ENCODE results near the gene CITED4. TPM values are rescaled to one million over a fixed set of nuclear protein-coding genes. Genes with fewer than 3 reads are reported as not detected.

Gene CITED4
- polyA plus RNA-seq, 3 donors: 2.4 to 18.8 (median 17.1) TPM

DNA sequence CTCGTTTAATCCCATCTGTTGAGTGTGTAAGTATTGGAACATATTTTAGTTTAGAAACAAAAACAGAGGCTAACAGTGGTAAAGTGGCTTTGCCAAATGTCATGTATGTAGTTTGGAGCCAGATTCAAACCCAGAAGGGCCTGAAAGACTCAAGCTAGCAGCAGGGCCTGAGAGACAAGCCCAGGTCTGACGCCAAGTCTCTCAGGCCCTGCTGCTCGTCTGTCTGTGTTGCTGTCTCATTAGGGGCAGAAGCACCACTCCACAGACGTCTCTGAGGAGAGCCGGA lies 8.3 kb downstream of the CITED4 start:
- Histone ChIP-seq H3K79me2 (ENCODE audit: insufficient read depth, low read length) (no peaks in the 10 kb centered on the region), H3K36me3 (replicated peaks in 1 of 2; ENCODE audit: control insufficient read depth in 1 of 2, insufficient read depth in 2 of 2, low read length in 2 of 2) (no peaks in the 10 kb centered on the region), H3K27me3 (ENCODE audit: control insufficient read depth in 2 of 2, insufficient read depth in 2 of 2, low read length in 2 of 2) (no peaks in the 10 kb centered on the region), H4K20me1 (ENCODE audit: insufficient read depth, low read length) (no peaks in the 10 kb centered on the region), H3K27ac (ENCODE audit: low read depth in 1 of 2, low read length in 2 of 2) (no peak overlapping the region), H3K4me2 (replicated peaks; ENCODE audit: extremely low read depth, low read length, poor library complexity, severe bottlenecking) (no peak overlapping the region), H3K9me3 (replicated peaks in 1 of 2; ENCODE audit: control insufficient read depth in 1 of 2, insufficient read depth in 1 of 2, low read length in 2 of 2) (no peaks in the 10 kb centered on the region), H3K4me3 (replicated peaks in 1 of 3; ENCODE audit: low read depth in 2 of 3, low read length in 3 of 3) (no peak overlapping the region), H2AFZ (ENCODE audit: insufficient read depth, low read depth, low read length, poor library complexity, severe bottlenecking) (no peak overlapping the region), H3K4me1 (ENCODE audit: control insufficient read depth in 1 of 2, insufficient read depth in 2 of 2, low read length in 2 of 2) (peaks cover 6 to 14% of the 10 kb centered on the region in 2 donors), H3K9ac (ENCODE audit: insufficient read depth, low read length, poor library complexity, severe bottlenecking) (no peak overlapping the region)
- no peak overlapping the region for H3K27ac Mint-ChIP-seq
- peaks cover 19% of the 10 kb centered on the region for H3K4me1 Mint-ChIP-seq
- H3K36me3 Mint-ChIP-seq: no peaks in the 10 kb centered on the region
- no peak for DNase-seq
- TF ChIP-seq, protein P1, sequence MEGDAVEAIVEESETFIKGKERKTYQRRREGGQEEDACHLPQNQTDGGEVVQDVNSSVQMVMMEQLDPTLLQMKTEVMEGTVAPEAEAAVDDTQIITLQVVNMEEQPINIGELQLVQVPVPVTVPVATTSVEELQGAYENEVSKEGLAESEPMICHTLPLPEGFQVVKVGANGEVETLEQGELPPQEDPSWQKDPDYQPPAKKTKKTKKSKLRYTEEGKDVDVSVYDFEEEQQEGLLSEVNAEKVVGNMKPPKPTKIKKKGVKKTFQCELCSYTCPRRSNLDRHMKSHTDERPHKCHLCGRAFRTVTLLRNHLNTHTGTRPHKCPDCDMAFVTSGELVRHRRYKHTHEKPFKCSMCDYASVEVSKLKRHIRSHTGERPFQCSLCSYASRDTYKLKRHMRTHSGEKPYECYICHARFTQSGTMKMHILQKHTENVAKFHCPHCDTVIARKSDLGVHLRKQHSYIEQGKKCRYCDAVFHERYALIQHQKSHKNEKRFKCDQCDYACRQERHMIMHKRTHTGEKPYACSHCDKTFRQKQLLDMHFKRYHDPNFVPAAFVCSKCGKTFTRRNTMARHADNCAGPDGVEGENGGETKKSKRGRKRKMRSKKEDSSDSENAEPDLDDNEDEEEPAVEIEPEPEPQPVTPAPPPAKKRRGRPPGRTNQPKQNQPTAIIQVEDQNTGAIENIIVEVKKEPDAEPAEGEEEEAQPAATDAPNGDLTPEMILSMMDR (IDR thresholded peaks at IDR 0.05): no peak
- H3K9me3 Mint-ChIP-seq: peaks cover 0 to 1% (median 0%) of the 10 kb centered on the region in 7 donors
- intact Hi-C loops (cut with micrococcal nuclease): no loop called here
- H3K27me3 Mint-ChIP-seq (ENCODE audit: low read depth in 3 of 3): peaks cover 4 to 6% (median 5%) of the 10 kb centered on the region in 3 donors
- H3K4me3 Mint-ChIP-seq: no peak overlapping the region
- 97% methylated on average over 5 of the region's 5 CpGs for WGBS (ENCODE audit: insufficient coverage)

DNA sequence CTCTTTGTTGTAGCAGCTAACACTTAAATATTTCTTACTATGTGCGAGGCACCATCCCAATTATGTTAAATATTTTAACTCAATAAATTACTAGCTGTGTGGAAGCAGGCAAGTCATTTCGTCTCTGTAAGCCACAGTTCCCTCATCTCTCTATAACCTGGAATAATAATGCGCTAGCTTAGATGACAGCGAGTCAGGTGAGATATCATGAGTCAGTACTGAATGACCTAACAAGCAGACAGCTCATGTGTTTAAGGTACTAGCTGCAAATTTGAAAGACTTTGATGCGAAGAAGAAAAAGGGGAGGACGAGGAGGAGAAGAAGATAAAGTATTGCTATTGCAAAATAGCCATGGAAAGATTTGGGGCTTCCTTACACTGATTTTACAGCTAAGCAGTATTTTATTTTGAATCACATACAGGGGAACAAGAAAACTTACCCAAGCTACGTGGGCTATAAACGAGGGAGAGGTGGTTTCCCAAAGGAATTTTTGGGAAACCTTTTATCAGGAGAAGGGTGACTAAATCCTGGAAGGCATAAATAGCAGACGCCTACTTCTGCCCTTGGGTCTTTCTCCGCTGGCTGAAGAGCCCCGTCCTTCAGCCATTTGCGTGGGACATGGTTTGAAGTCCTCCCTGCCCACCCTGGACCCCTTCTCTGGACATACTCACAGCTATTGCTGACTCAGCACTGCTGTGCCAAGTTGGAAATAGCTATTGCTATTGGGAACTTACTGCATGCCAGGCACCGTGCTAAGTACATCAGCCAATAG lies 8.9 kb downstream of the CITED4 start:
- Histone ChIP-seq H3K36me3 (replicated peaks in 1 of 2; ENCODE audit: control insufficient read depth in 1 of 2, insufficient read depth in 2 of 2, low read length in 2 of 2) (no peaks in the 10 kb centered on the region), H3K4me1 (ENCODE audit: control insufficient read depth in 1 of 2, insufficient read depth in 2 of 2, low read length in 2 of 2) (peaks cover 6 to 10% of the 10 kb centered on the region in 2 donors), H4K20me1 (ENCODE audit: insufficient read depth, low read length) (no peaks in the 10 kb centered on the region), H3K9me3 (replicated peaks in 1 of 2; ENCODE audit: control insufficient read depth in 1 of 2, insufficient read depth in 1 of 2, low read length in 2 of 2) (no peaks in the 10 kb centered on the region), H3K4me3 (replicated peaks in 1 of 3; ENCODE audit: low read depth in 2 of 3, low read length in 3 of 3) (no peak overlapping the region), H2AFZ (ENCODE audit: insufficient read depth, low read depth, low read length, poor library complexity, severe bottlenecking) (no peak overlapping the region), H3K27me3 (ENCODE audit: control insufficient read depth in 2 of 2, insufficient read depth in 2 of 2, low read length in 2 of 2) (no peaks in the 10 kb centered on the region), H3K27ac (ENCODE audit: low read depth in 1 of 2, low read length in 2 of 2) (no peak overlapping the region), H3K79me2 (ENCODE audit: insufficient read depth, low read length) (no peaks in the 10 kb centered on the region), H3K4me2 (replicated peaks; ENCODE audit: extremely low read depth, low read length, poor library complexity, severe bottlenecking) (no peak overlapping the region), H3K9ac (ENCODE audit: insufficient read depth, low read length, poor library complexity, severe bottlenecking) (no peak overlapping the region)
- 77% methylated on average over 5 of the region's 13 CpGs for WGBS (ENCODE audit: insufficient coverage)
- peaks cover 17% of the 10 kb centered on the region for H3K4me1 Mint-ChIP-seq
- no peak for DNase-seq
- no peaks in the 10 kb centered on the region for H3K36me3 Mint-ChIP-seq
- no peak overlapping the region for H3K27ac Mint-ChIP-seq
- peaks cover 0 to 1% (median 0%) of the 10 kb centered on the region in 7 donors for H3K9me3 Mint-ChIP-seq
- no peak overlapping the region for H3K4me3 Mint-ChIP-seq
- TF ChIP-seq, protein P1 (IDR thresholded peaks at IDR 0.05): no peak
- intact Hi-C loops (cut with micrococcal nuclease): no loop called here
- peaks cover 4 to 5% (median 4%) of the 10 kb centered on the region in 3 donors for H3K27me3 Mint-ChIP-seq (ENCODE audit: low read depth in 3 of 3)

Data from CD14-positive monocyte (primary cell).